ENCODE measurements around the gene SOX18.

SOX18 gene

DNA sequence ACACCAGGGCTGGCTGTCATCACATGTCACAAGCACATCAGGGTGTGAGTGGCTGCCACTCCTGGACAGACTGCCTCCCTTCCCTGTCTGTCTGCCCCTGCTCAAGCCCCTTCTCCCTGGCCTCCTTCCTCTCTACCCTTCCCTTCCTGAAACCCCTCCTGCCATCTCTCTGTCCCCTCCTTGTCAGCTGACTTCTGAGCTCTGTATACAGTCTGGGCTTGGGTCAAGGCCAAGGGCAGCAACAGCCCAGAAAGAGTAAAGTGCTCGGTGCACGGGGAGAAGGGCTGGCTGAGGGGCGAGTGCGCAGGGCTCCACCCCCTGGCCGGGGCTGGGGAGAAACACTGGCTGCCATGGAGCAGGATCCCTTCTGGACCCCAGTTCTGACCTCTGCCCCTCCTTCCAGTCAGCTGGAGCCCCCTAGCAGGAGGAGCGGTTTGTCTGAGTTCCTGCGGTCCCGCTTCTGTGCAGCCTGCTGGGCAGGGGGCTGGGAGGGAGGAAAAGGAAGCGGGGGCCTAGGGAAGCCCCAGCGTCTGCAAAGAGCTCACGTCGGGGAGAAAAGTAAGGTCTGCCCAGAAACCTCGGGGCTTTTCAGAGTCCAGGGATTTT lies 32.8 kb upstream of the SOX18 start:
- no peak for TF ChIP-seq SIN3A (IDR thresholded peaks at IDR 0.05; ENCODE audit: borderline replicate concordance, insufficient read depth, low read length)
- TF ChIP-seq TAF1 (IDR thresholded peaks at IDR 0.05; ENCODE audit: borderline replicate concordance, insufficient read depth, low read length) = no peak
- TF ChIP-seq, protein P1, sequence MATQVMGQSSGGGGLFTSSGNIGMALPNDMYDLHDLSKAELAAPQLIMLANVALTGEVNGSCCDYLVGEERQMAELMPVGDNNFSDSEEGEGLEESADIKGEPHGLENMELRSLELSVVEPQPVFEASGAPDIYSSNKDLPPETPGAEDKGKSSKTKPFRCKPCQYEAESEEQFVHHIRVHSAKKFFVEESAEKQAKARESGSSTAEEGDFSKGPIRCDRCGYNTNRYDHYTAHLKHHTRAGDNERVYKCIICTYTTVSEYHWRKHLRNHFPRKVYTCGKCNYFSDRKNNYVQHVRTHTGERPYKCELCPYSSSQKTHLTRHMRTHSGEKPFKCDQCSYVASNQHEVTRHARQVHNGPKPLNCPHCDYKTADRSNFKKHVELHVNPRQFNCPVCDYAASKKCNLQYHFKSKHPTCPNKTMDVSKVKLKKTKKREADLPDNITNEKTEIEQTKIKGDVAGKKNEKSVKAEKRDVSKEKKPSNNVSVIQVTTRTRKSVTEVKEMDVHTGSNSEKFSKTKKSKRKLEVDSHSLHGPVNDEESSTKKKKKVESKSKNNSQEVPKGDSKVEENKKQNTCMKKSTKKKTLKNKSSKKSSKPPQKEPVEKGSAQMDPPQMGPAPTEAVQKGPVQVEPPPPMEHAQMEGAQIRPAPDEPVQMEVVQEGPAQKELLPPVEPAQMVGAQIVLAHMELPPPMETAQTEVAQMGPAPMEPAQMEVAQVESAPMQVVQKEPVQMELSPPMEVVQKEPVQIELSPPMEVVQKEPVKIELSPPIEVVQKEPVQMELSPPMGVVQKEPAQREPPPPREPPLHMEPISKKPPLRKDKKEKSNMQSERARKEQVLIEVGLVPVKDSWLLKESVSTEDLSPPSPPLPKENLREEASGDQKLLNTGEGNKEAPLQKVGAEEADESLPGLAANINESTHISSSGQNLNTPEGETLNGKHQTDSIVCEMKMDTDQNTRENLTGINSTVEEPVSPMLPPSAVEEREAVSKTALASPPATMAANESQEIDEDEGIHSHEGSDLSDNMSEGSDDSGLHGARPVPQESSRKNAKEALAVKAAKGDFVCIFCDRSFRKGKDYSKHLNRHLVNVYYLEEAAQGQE (IDR thresholded peaks at IDR 0.05; ENCODE audit: insufficient read depth in 1 of 2, low read depth in 2 of 2, low read length in 2 of 2) = no peak
- TF ChIP-seq POLR2AphosphoS5 (IDR thresholded peaks at IDR 0.05; ENCODE audit: low read depth, low read length) = no peak
- TF ChIP-seq FOXP2 (optimal IDR thresholded peaks at IDR 0.05; ENCODE audit: borderline replicate concordance, extremely low read depth, extremely low read length, insufficient read depth) = no peak

DNA sequence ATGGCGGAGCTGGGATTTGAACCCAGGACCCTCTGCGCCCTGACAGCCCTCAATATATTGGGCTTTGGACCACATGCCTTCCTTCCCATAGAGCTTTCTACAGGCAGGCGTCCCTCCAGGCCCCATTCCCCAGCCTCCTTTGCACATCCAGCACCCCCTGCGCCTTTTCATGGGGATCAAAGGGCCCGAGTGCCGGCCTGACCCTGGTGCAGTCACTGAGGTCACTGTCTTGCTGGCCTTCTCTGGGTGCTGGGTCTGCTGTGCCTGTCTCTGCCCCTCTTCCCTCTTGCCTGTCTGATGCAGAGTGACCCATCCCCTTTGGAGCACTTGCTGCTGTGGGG lies 32.2 kb upstream of the SOX18 start:
- TF ChIP-seq SIN3A (IDR thresholded peaks at IDR 0.05; ENCODE audit: borderline replicate concordance, insufficient read depth, low read length) (no peak), FOXP2 (optimal IDR thresholded peaks at IDR 0.05; ENCODE audit: borderline replicate concordance, extremely low read depth, extremely low read length, insufficient read depth) (no peak), TAF1 (IDR thresholded peaks at IDR 0.05; ENCODE audit: borderline replicate concordance, insufficient read depth, low read length) (no peak), POLR2AphosphoS5 (IDR thresholded peaks at IDR 0.05; ENCODE audit: low read depth, low read length) (no peak)
- TF ChIP-seq, protein P1 (IDR thresholded peaks at IDR 0.05; ENCODE audit: insufficient read depth in 1 of 2, low read depth in 2 of 2, low read length in 2 of 2) = no peak

- TF ChIP-seq TAF1 (IDR thresholded peaks at IDR 0.05; ENCODE audit: borderline replicate concordance, insufficient read depth, low read length) = no peak
- TF ChIP-seq FOXP2 (optimal IDR thresholded peaks at IDR 0.05; ENCODE audit: borderline replicate concordance, extremely low read depth, extremely low read length, insufficient read depth) = no peak
- no peak for TF ChIP-seq SIN3A (IDR thresholded peaks at IDR 0.05; ENCODE audit: borderline replicate concordance, insufficient read depth, low read length)
- TF ChIP-seq, protein P1 (IDR thresholded peaks at IDR 0.05; ENCODE audit: insufficient read depth in 1 of 2, low read depth in 2 of 2, low read length in 2 of 2) = no peak
- no peak for TF ChIP-seq POLR2AphosphoS5 (IDR thresholded peaks at IDR 0.05; ENCODE audit: low read depth, low read length)
Measured at GRCh38 chr20:64080813-64081623, 31.6 kb upstream of the SOX18 start.

DNA sequence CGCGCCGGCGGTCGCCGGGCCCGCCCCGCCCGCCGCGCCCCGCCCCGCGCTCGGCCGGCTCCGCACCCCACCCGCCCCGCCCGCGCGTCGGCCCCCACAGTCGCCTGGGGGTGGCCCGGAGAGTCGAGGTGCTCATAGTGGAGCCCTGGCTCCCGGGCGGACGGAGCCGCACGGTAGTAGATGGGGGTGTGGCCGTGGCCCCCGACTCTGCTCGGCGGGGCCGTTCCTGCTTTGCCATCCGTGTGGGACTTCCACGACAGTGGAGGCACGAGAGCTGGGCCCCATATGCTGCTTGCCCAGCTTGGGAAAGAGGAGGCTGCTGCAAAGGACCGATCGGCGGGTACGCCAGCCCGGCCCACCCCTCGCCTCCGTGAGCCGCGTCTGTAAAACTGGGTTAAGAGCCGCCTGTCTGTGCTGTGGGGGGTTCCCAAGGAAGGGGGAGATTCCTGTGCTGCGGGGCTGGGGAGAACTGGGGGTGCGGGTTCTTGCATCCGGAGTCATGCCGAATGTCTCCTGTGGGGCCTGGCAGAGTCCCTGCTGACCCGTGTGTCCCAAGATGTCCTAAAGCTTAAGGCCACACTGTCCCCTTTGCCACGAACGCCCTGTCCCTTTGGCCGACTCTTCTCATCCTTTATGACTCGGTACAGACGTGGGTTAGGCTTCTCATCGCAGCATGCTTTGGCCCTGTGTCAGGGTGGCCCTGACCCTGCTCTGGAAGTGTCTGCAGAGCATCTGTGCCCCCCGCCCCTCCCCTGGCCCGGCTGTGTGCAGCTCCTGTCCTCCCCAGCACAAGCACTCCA lies 30.8 kb upstream of the SOX18 start, which contains the start of gene OPRL1:
Gene OPRL1, plus strand, starts transcription at position 70 of the 800 bp plus-strand sequence. CDS start 12,639 bp downstream, outside the sequence.
- TF ChIP-seq TAF1 (IDR thresholded peaks at IDR 0.05; ENCODE audit: borderline replicate concordance, insufficient read depth, low read length) = no peak
- TF ChIP-seq FOXP2 (optimal IDR thresholded peaks at IDR 0.05; ENCODE audit: borderline replicate concordance, extremely low read depth, extremely low read length, insufficient read depth) = no peak
- TF ChIP-seq, protein P1 (IDR thresholded peaks at IDR 0.05; ENCODE audit: insufficient read depth in 1 of 2, low read depth in 2 of 2, low read length in 2 of 2) = no peak
- TF ChIP-seq SIN3A (IDR thresholded peaks at IDR 0.05; ENCODE audit: borderline replicate concordance, insufficient read depth, low read length) = no peak
- TF ChIP-seq POLR2AphosphoS5 (IDR thresholded peaks at IDR 0.05; ENCODE audit: low read depth, low read length) = no peak
